Breast epithelium (tissue), 4 donors: ENCODE measurements around the gene MPPED2. TPM values are rescaled to one million over a fixed set of nuclear protein-coding genes. Genes with fewer than 3 reads are reported as not detected.

ENCODE experiments used
- DNase-seq, 2 donors: peaks; one replicate each; pipeline ENCODE4 v3.0.0-alpha.2; 2019; ENCODE audit warnings: low spot score in 2 of 2
- H3K27ac ChIP-seq, 2 donors: fragments of 200-600 bp; sonication (generic) in 1 of 2; one replicate each; pipeline ENCODE4 v1.5.1; 2016 to 2019; ENCODE audit warnings: mild to moderate bottlenecking in 1 of 2
- H3K27me3 ChIP-seq, 2 donors: fragments of 200-600 bp; sonication (generic) in 1 of 2; one replicate each; pipeline versions ENCODE4 v1.5.1 to v1.6.0; 2017 to 2019; ENCODE audit warnings: control low read depth in 1 of 2, mild to moderate bottlenecking in 1 of 2
- H3K36me3 ChIP-seq: fragments of 200-600 bp; one replicate; pipeline ENCODE4 v1.5.1; 2019
- H3K4me1 ChIP-seq, 2 donors: fragments of 200-600 bp; sonication (generic); one replicate each; pipeline ENCODE4 v1.5.1; 2016 to 2019; ENCODE audit warnings: control low read depth in 1 of 2
- H3K4me3 ChIP-seq, 3 donors: fragments of 200-600 bp; sonication (generic); 1 replicate in 2 of 3; 2 replicates in 1 of 3; pipeline ENCODE4 v1.5.1; 2016 to 2019; ENCODE audit warnings: mild to moderate bottlenecking in 3 of 3, moderate library complexity in 2 of 3
- H3K9me3 ChIP-seq, 2 donors: fragments of 200-600 bp; sonication (generic) in 1 of 2; one replicate each; pipeline ENCODE4 v1.5.1; 2016 to 2019; ENCODE audit warnings: control low read depth in 1 of 2
- CTCF ChIP-seq, 3 donors: fragments of 450-650 bp; IDR thresholded peaks; one replicate each; pipeline ENCODE4 v1.5.1; 2016 to 2017; ENCODE audit warnings: antibody characterized with exemption in 3 of 3, mild to moderate bottlenecking in 3 of 3, moderate library complexity in 3 of 3
- POLR2A ChIP-seq: fragments of 450-650 bp; IDR thresholded peaks from one replicate; pipeline ENCODE4 v1.6.1; 2016; ENCODE audit warnings: antibody characterized with exemption, mild to moderate bottlenecking, moderate library complexity
- POLR2AphosphoS5 ChIP-seq, 3 donors: sonication (generic); formaldehyde crosslinking; IDR thresholded peaks; one replicate each; pipeline ENCODE4 v1.6.1; 2017; ENCODE audit warnings: antibody characterized with exemption in 3 of 3
- intact Hi-C: fragments of 100-400 bp; cut with DNase I; formaldehyde crosslinking; loops from one replicate; pipeline ENCODE4 v1.15.1; 2023; ENCODE audit warnings: low total_unique reads
- total RNA-seq, 3 donors: library from RNA; depleted of rRNA; stranded (reverse); fragments of >200 nt; gene quantifications; one replicate each; pipeline ENCODE4 v1.1.0, GENCODE V29; 2016

MPPED2 gene, protein sequence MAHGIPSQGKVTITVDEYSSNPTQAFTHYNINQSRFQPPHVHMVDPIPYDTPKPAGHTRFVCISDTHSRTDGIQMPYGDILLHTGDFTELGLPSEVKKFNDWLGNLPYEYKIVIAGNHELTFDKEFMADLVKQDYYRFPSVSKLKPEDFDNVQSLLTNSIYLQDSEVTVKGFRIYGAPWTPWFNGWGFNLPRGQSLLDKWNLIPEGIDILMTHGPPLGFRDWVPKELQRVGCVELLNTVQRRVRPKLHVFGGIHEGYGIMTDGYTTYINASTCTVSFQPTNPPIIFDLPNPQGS
- total RNA-seq, result 10 to 100 TPM in 1 of 3 donors, 1 to 10 TPM in 2; 8.5 to 22.7 (median 9.8) TPM

DNA sequence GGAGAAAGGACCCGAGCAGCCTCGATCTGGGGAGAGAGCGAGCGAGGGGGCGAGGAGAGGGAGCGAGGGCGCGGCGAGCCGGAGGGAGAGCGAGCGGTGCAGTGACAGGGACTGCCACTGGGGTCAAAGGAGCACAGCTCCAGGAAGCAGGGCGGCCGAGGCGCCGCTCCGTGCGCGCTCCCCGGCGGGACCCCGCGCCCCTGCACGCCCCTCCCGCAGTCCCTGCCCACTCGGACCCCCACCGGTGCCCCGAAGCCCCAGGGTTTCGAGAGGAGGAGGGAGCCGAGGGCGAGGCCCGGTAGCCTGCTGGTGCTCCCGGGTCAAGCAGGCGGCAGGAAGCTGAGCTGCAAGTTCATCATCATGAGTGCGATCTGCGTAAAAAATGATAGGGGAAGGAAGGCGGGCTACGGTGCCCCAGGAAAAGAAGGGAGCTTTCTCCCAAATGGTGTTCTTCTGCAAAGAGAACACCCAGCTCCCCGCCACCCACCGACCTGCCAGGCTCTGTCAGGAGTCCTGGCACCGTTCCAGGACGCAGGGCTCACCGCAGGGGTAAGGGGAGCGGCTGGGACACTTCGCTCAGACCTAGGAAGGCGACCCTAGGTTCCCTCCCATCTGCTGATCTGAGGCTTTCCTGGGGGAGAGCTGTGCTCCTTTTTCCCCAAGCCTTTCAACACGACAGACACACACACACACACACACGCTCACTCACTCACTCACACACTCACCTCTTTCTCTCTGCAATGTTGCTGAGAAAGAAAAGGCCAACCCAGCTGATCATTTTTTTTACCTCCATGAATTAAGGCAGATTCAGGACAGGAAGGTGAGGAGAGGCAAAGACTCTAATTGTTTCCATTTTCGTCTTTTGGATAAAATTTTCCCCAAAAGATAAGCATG lies at the start of gene MPPED2:
MPPED2 (minus strand) TSS at position 103 of the 894 bp plus-strand sequence. CDS start 5,980 bp downstream, outside the sequence.
- H3K9me3 ChIP-seq, result no peaks in the 10 kb centered on the region
- H3K36me3 ChIP-seq, result no peaks in the 10 kb centered on the region
- peak within 1 kb of the TSS; percentile 54 to 80 (median 76) for H3K4me3 ChIP-seq
- peaks cover 0 to 10% of the 10 kb centered on the region in 2 donors for H3K27me3 ChIP-seq
- no peaks in the 10 kb centered on the region for H3K4me1 ChIP-seq
- peak; percentile 29 to 63 for DNase-seq
- TF ChIP-seq CTCF (IDR thresholded peaks at IDR 0.05) (peak; percentile 21 to 62 (median 41)), POLR2AphosphoS5 (IDR thresholded peaks at IDR 0.05) (no peak), POLR2A (no peak)
- peak within 1 kb of the TSS; percentile 88 to 90 for H3K27ac ChIP-seq
- intact Hi-C loops, result no loop called here

DNA sequence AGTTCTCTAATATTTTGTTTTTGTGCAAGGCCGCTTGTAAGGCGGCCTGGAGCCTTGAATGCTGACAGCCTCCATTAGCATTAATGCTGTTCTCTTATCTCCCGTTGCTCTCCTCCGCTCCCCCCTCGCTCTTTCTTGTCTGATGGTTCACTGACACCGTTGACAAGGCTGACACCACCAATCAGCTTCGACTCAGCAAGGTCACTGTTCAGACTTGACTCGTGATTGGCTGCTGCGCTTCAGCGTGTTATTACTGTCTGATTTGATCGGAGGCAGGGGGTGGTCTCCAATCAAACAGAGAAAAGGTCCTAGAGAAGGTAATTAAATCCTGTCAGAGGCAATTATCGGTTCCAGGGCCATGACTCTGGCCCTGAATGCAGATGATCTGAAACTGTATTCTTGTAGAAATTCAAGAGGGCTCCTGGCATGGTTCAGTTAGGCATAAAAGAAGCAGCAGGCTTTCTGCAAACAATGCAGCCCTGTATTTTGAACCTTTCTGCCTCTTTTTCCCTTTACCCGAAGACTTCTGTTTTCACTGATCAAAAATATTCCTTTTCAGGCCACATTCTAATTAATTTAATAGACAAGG lies 49.3 kb upstream of the MPPED2 start:
- H3K4me1 ChIP-seq, result no peaks in the 10 kb centered on the region
- no peak for DNase-seq
- TF ChIP-seq CTCF (IDR thresholded peaks at IDR 0.05) (no peak), POLR2A (no peak), POLR2AphosphoS5 (IDR thresholded peaks at IDR 0.05) (no peak)
- no peaks in the 10 kb centered on the region for H3K27me3 ChIP-seq
- H3K9me3 ChIP-seq, result no peaks in the 10 kb centered on the region
- no peak overlapping the region for H3K27ac ChIP-seq
- intact Hi-C loops, result no loop called here
- H3K4me3 ChIP-seq, result no peak overlapping the region
- no peaks in the 10 kb centered on the region for H3K36me3 ChIP-seq

GRCh38 chr11:30631148-30631547 lies 45.0 kb upstream of the MPPED2 start:
- H3K27ac ChIP-seq, result no peak overlapping the region
- H3K4me3 ChIP-seq, result no peak overlapping the region
- no peaks in the 10 kb centered on the region for H3K27me3 ChIP-seq
- no peaks in the 10 kb centered on the region for H3K9me3 ChIP-seq
- TF ChIP-seq POLR2AphosphoS5 (IDR thresholded peaks at IDR 0.05) (no peak), POLR2A (no peak), CTCF (IDR thresholded peaks at IDR 0.05) (no peak)
- intact Hi-C loops, result no loop called here
- no peaks in the 10 kb centered on the region for H3K4me1 ChIP-seq
- DNase-seq, result no peak
- no peaks in the 10 kb centered on the region for H3K36me3 ChIP-seq

DNA sequence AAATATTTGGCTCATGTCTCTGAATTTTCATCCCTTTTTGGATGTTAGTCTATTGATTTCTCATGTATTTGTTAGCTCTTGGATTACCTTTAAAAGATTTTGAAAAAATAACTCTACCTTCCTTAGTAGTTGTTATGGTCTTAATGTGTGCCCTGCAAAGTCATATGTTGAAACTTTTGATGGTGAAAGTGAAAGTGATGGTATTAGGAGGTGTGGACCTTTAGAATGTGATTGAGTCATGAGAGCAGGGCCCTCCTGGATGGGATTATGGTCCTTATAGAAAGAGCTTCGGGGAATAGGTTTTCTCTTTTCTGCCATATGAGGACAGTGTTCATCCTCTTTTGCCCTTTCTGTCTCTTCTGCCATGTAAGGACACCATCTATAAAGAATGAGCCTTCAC lies 33.6 kb upstream of the MPPED2 start:
- Histone ChIP-seq H3K4me1 (no peaks in the 10 kb centered on the region), H3K9me3 (peaks cover 0 to 4% of the 10 kb centered on the region in 2 donors), H3K36me3 (no peaks in the 10 kb centered on the region), H3K27me3 (no peaks in the 10 kb centered on the region), H3K4me3 (no peak overlapping the region), H3K27ac (no peak overlapping the region)
- DNase-seq, result no peak
- no peak for TF ChIP-seq POLR2AphosphoS5 (IDR thresholded peaks at IDR 0.05)
- TF ChIP-seq POLR2A, result no peak
- no peak for TF ChIP-seq CTCF (IDR thresholded peaks at IDR 0.05)
- intact Hi-C loops, result no loop called here
